ENCODE results near the gene COLEC11. TPM values are rescaled to one million over a fixed set of nuclear protein-coding genes. Genes with fewer than 3 reads are reported as not detected.

The COLEC11 gene
- total and polyA plus RNA-seq, 9 donors = 16.7 to 187 (median 59.9) TPM

- Histone ChIP-seq H3K36me3 (no peaks in the 10 kb centered on the region), H3K27me3 (no peaks in the 10 kb centered on the region), H3K4me3 (no peak overlapping the region), H3K9me3 (no peaks in the 10 kb centered on the region), H3K27ac (no peak overlapping the region), H3K4me1 (ENCODE audit: insufficient read depth) (peaks cover 17% of the 10 kb centered on the region)
- peak in 2 of 5 donors; percentile 29 to 36 for DNase-seq
- WGBS, 3 donors = 49 to 57% (median 55%) methylated on average over 16 of the region's 16 CpGs
- intact Hi-C loops (cut with DNase I) = no loop called here
- TF ChIP-seq POLR2A (IDR thresholded peaks at IDR 0.05) = no peak
- no peak for TF ChIP-seq CTCF (IDR thresholded peaks at IDR 0.05)
- no peak for TF ChIP-seq EP300 (IDR thresholded peaks at IDR 0.05)
These were observed 9.4 kb downstream of the COLEC11 start for GRCh38 chr2:3604207-3604877.

- H3K9me3 ChIP-seq = no peaks in the 10 kb centered on the region
- intact Hi-C loops (cut with DNase I) = no loop called here
- 24 to 61% (median 54%) methylated on average over 26 to 42 of the region's 44 CpGs for WGBS, 3 donors
- H3K27me3 ChIP-seq = no peaks in the 10 kb centered on the region
- no peak overlapping the region for H3K4me3 ChIP-seq
- peak overlapping the region in 1 of 2 donors; percentile 60 for H3K27ac ChIP-seq
- DNase-seq = peak; percentile 29 to 79 (median 74)
- no peak for TF ChIP-seq EP300 (IDR thresholded peaks at IDR 0.05)
- no peak for TF ChIP-seq POLR2A (IDR thresholded peaks at IDR 0.05)
- TF ChIP-seq CTCF (IDR thresholded peaks at IDR 0.05) = no peak
- H3K4me1 ChIP-seq (ENCODE audit: insufficient read depth) = peaks cover 17% of the 10 kb centered on the region
- no peaks in the 10 kb centered on the region for H3K36me3 ChIP-seq
These were observed 10.4 kb downstream of the COLEC11 start for GRCh38 chr2:3604991-3605961.

- TF ChIP-seq CTCF (IDR thresholded peaks at IDR 0.05) = no peak
- no peak for TF ChIP-seq EP300 (IDR thresholded peaks at IDR 0.05)
- TF ChIP-seq POLR2A (IDR thresholded peaks at IDR 0.05) = no peak
- no peaks in the 10 kb centered on the region for H3K36me3 ChIP-seq
- H3K27me3 ChIP-seq = no peaks in the 10 kb centered on the region
- intact Hi-C loops (cut with DNase I) = no loop called here
- H3K4me1 ChIP-seq (ENCODE audit: insufficient read depth) = peaks cover 19% of the 10 kb centered on the region
- peak overlapping the region in 1 of 2 donors; percentile 60 for H3K27ac ChIP-seq
- H3K9me3 ChIP-seq = no peaks in the 10 kb centered on the region
- no peak overlapping the region for H3K4me3 ChIP-seq
- 89 to 95% (median 93%) methylated on average over 10 to 11 of the region's 11 CpGs for WGBS, 3 donors
- DNase-seq = no peak
These were observed 11.1 kb downstream of the COLEC11 start for GRCh38 chr2:3606028-3606369.

GRCh38 chr2:3606370-3607201, 11.7 kb downstream of the COLEC11 start:
- no peaks in the 10 kb centered on the region for H3K36me3 ChIP-seq
- peaks cover 18% of the 10 kb centered on the region for H3K4me1 ChIP-seq (ENCODE audit: insufficient read depth)
- intact Hi-C loops (cut with DNase I) = no loop called here
- TF ChIP-seq EP300 (IDR thresholded peaks at IDR 0.05) = no peak
- TF ChIP-seq POLR2A (IDR thresholded peaks at IDR 0.05) = no peak
- TF ChIP-seq CTCF (IDR thresholded peaks at IDR 0.05) = no peak
- no peaks in the 10 kb centered on the region for H3K9me3 ChIP-seq
- no peak overlapping the region for H3K27ac ChIP-seq
- H3K27me3 ChIP-seq = no peaks in the 10 kb centered on the region
- WGBS, 3 donors = 88 to 91% (median 90%) methylated on average over 37 of the region's 37 CpGs
- no peak overlapping the region for H3K4me3 ChIP-seq
- DNase-seq = peak in 2 of 5 donors; percentile 16 to 43
